Adrenal gland (tissue), 12 donors: Measurements from ENCODE around the gene UBE2QL1. TPM values are rescaled to one million over a fixed set of nuclear protein-coding genes. Genes with fewer than 3 reads are reported as not detected.
A peak's percentile ranks its signal among the peaks of the same experiment; 100 is the strongest.

ENCODE experiments used
- DNase-seq, 7 donors: peaks; one replicate each; pipeline ENCODE4 v3.0.0-alpha.2; 2019 to 2020
- H3K27ac ChIP-seq, 5 donors: fragments of 200-600 bp; sonication (generic) in 4 of 5; 1 replicate in 3 of 5; 2 replicates in 2 of 5; pipeline versions ENCODE4 v1.5.1 to v1.8.0; 2016 to 2020; ENCODE audit warnings: mild to moderate bottlenecking in 1 of 5
- H3K27me3 ChIP-seq: fragments of 200-600 bp; 2 replicates; pipeline ENCODE4 v1.8.0; 2021
- H3K36me3 ChIP-seq, 2 donors: fragments of 200-600 bp; replicated peaks in 1 of 2; 1 replicate in 1 of 2; 2 replicates in 1 of 2; pipeline versions ENCODE4 v1.5.1 to v1.8.0; 2018 to 2022
- H3K4me1 ChIP-seq, 2 donors: fragments of 200-600 bp; replicated peaks in 1 of 2; 1 replicate in 1 of 2; 2 replicates in 1 of 2; pipeline versions ENCODE4 v1.5.1 to v1.8.0; 2018 to 2021
- H3K4me3 ChIP-seq, 4 donors: fragments of 200-600 bp; sonication (generic) in 3 of 4; one replicate each; pipeline ENCODE4 v1.5.1; 2016 to 2018
- H3K9me3 ChIP-seq, 3 donors: fragments of 200-600 bp; sonication (generic) in 1 of 3; replicated peaks in 1 of 3; 1 replicate in 2 of 3; 2 replicates in 1 of 3; pipeline versions ENCODE4 v1.5.1 to v1.8.0; 2016 to 2021
- CTCF ChIP-seq, 6 experiments: fragments of 450-650 bp in 4 of 6; fragments of 200-600 bp in 2 of 6; sonication (generic) in 1 of 6; IDR thresholded peaks; 1 replicate in 5 of 6; 2 replicates in 1 of 6; pipeline versions ENCODE4 v1.5.1 to v1.8.0; 2016 to 2021; ENCODE audit warnings: antibody characterized with exemption in 6 of 6, mild to moderate bottlenecking in 2 of 6, moderate library complexity in 1 of 6
- POLR2A ChIP-seq, 2 donors: fragments of 450-650 bp; IDR thresholded peaks; one replicate each; pipeline ENCODE4 v1.6.1; 2017; ENCODE audit warnings: antibody characterized with exemption in 2 of 2, mild to moderate bottlenecking in 2 of 2, moderate library complexity in 1 of 2
- WGBS, 4 donors: extraction: QIAGEN DNeasy Blood & Tissue Kit in 2 of 4; methylation state at CpG; one replicate each; pipeline versions ENCODE4 v1.1.5 to v1.1.7; 2013 to 2017; 5-methylcytosine and 5-hydroxymethylcytosine counted together
- intact Hi-C, 2 donors: fragments of 100-400 bp; cut with DNase I; formaldehyde crosslinking; loops; one replicate each; pipeline versions ENCODE4 v1.14.1 to v1.15.0; 2022 to 2023
- polyA plus RNA-seq, 3 donors: library from polyadenylated mRNA; stranded (reverse); fragments of 200-250 nt in 2 of 3; fragments of 350-450 nt in 1 of 3; fragmentation: Illumina TruSeq in 1 of 3; extraction: RNeasy Lipid Tissue Mini Kit (QIAGEN cat#74804) in 1 of 3; gene quantifications; one replicate each; pipeline ENCODE4 v1.2.3, GENCODE V29; 2013 to 2014
- total RNA-seq, 9 donors: library from RNA; depleted of rRNA in 4 of 9; stranded (reverse); fragments of >200 nt in 4 of 9; fragments of 120-200 nt in 1 of 9; fragmentation: NEBNext Ultra II Directional in 1 of 9; extraction: Animal tissue kit (Norgen Biotek cat#: 25700) in 1 of 9; gene quantifications; one replicate each; pipeline versions ENCODE4 v1.1.0 to v1.2.4, GENCODE V29; 2013 to 2023
- donor health status: healthy with polysubstance abuse.
- donor health status: Bipolar disorder and iron deficiency.
- donor health status: DM: yes; HTN: yes; CAD: no.
- donor health status: DM: no; HTN: no; CAD: no.
- donor health status: DM: no; HTN: no; CAD: no.
- donor health status: DM: yes; HTN: yes; CAD: no.

The UBE2QL1 gene
- total and polyA plus RNA-seq, 12 donors = 0.12 to 3.4 (median 1.1) TPM

GRCh38 chr5:6452622-6453504 is 4.2 kb downstream of the UBE2QL1 start:
- Histone ChIP-seq H3K9me3 (no peaks in the 10 kb centered on the region), H3K27me3 (peaks cover 10% of the 10 kb centered on the region), H3K27ac (no peak overlapping the region), H3K4me3 (no peak overlapping the region), H3K4me1 (peaks cover 0 to 5% of the 10 kb centered on the region in 2 donors), H3K36me3 (no peaks in the 10 kb centered on the region)
- no peak for DNase-seq
- WGBS, 4 donors = 76 to 83% (median 80%) methylated on average over 9 to 10 of the region's 10 CpGs
- intact Hi-C loops = no loop called here
- TF ChIP-seq CTCF (IDR thresholded peaks at IDR 0.05) (no peak), POLR2A (IDR thresholded peaks at IDR 0.05) (no peak)

- Histone ChIP-seq H3K9me3 (no peaks in the 10 kb centered on the region), H3K27ac (no peak overlapping the region), H3K36me3 (no peaks in the 10 kb centered on the region), H3K27me3 (peaks cover 7% of the 10 kb centered on the region), H3K4me3 (no peak overlapping the region), H3K4me1 (peaks cover 0 to 2% of the 10 kb centered on the region in 2 donors)
- intact Hi-C loops = no loop called here
- WGBS, 4 donors = 49 to 51% (median 50%) methylated on average over 2 of the region's 2 CpGs
- TF ChIP-seq POLR2A (IDR thresholded peaks at IDR 0.05) (no peak), CTCF (IDR thresholded peaks at IDR 0.05) (no peak)
- DNase-seq = peak in 1 of 7 donors; percentile 61
Measured at GRCh38 chr5:6453937-6454560, 5.4 kb downstream of the UBE2QL1 start.

- H3K27ac ChIP-seq = no peak overlapping the region
- no peaks in the 10 kb centered on the region for H3K36me3 ChIP-seq
- no peaks in the 10 kb centered on the region for H3K4me1 ChIP-seq
- peak in 1 of 7 donors; percentile 58 for DNase-seq
- intact Hi-C loops = no loop called here
- no peaks in the 10 kb centered on the region for H3K9me3 ChIP-seq
- H3K4me3 ChIP-seq = no peak overlapping the region
- 65 to 87% (median 72%) methylated on average over 9 to 12 of the region's 12 CpGs for WGBS, 4 donors
- peaks cover 6% of the 10 kb centered on the region for H3K27me3 ChIP-seq
- TF ChIP-seq CTCF (IDR thresholded peaks at IDR 0.05) (no peak), POLR2A (IDR thresholded peaks at IDR 0.05) (no peak)
Measured at GRCh38 chr5:6454628-6455053, 6.0 kb downstream of the UBE2QL1 start.

GRCh38 chr5:6455571-6456200 is 7.0 kb downstream of the UBE2QL1 start:
- DNase-seq = peak in 1 of 7 donors; percentile 45
- intact Hi-C loops = no loop called here
- H3K4me1 ChIP-seq = no peaks in the 10 kb centered on the region
- 86 to 90% (median 89%) methylated on average over 11 to 13 of the region's 13 CpGs for WGBS, 4 donors
- no peaks in the 10 kb centered on the region for H3K36me3 ChIP-seq
- no peak overlapping the region for H3K4me3 ChIP-seq
- H3K27me3 ChIP-seq = peaks cover under 1% of the 10 kb centered on the region
- no peak overlapping the region for H3K27ac ChIP-seq
- TF ChIP-seq POLR2A (IDR thresholded peaks at IDR 0.05) (no peak), CTCF (IDR thresholded peaks at IDR 0.05) (no peak)
- no peaks in the 10 kb centered on the region for H3K9me3 ChIP-seq
